ENCODE results near the gene MST1. TPM values are rescaled to one million over a fixed set of nuclear protein-coding genes. Genes with fewer than 3 reads are reported as not detected.
A peak's percentile ranks its signal among the peaks of the same experiment; 100 is the strongest.

The MST1 gene
- total and polyA plus RNA-seq, 9 of the 15 experiments (the other 6 are each of a cell fraction or from before 2014, with no cell fraction given), result 0.08 to 1.8 (median 0.40) TPM

- TF ChIP-seq YY1 (IDR thresholded peaks at IDR 0.05; ENCODE audit: borderline replicate concordance in 1 of 3, control insufficient read depth in 1 of 3, extremely low read depth in 1 of 3, insufficient read depth in 3 of 3, insufficient read length in 1 of 3, insufficient replicate concordance in 2 of 3, low read depth in 1 of 3, low read length in 2 of 3) (peak in 1 of 3 experiments; percentile 4), POLR2H (tag; IDR thresholded peaks at IDR 0.05; ENCODE audit: low read depth) (peak; percentile 77), TBP (optimal IDR thresholded peaks at IDR 0.05; ENCODE audit: low read depth, low read length) (peak; percentile 6), ZNF224 (CRISPR knock-in tag; IDR thresholded peaks at IDR 0.05) (0 out of 2 replicates have a peak, but pooled peaks have one; percentile 56), MTA3 (IDR thresholded peaks at IDR 0.05; ENCODE audit: borderline replicate concordance) (peak; percentile 34; the same call in 1 of the 2 replicates), TSC22D4 (tag; IDR thresholded peaks at IDR 0.05) (no peak), STAT5A (IDR thresholded peaks at IDR 0.05; ENCODE audit: borderline replicate concordance, low read length) (peak; percentile 59), ZBTB2 (IDR thresholded peaks at IDR 0.05) (peak; percentile 94), ZNF717 (CRISPR knock-in tag; IDR thresholded peaks at IDR 0.05) (no peak), NR1H2 (CRISPR knock-in tag; IDR thresholded peaks at IDR 0.05) (no peak), SAP30 (IDR thresholded peaks at IDR 0.05; ENCODE audit: borderline replicate concordance, insufficient read depth, low read depth, low read length, poor library complexity, severe bottlenecking) (peak; percentile 49), MTA1 (IDR thresholded peaks at IDR 0.05; ENCODE audit: borderline replicate concordance) (peak; percentile 96), ZBTB12 (CRISPR knock-in tag; IDR thresholded peaks at IDR 0.05) (peak; percentile 91), ZNF639 (CRISPR knock-in tag; conservative IDR thresholded peaks at IDR 0.05 in 1 of 2, IDR thresholded peaks at IDR 0.05 in 1 of 2) (0 out of 4 replicates have a peak, but pooled peaks of 1 of the 2 experiments have one; percentile 33), NRF1 (conservative IDR thresholded peaks at IDR 0.05 in 1 of 2, IDR thresholded peaks at IDR 0.05 in 1 of 2) (peak; percentile 77), NKRF (IDR thresholded peaks at IDR 0.05; ENCODE audit: borderline replicate concordance) (peak; percentile 55; the same call in 1 of the 2 replicates), ZNF280A (IDR thresholded peaks at IDR 0.05; ENCODE audit: low read depth, partially characterized antibody) (no peak)
Observed at GRCh38 chr3:49723628-49724551, 34.6 kb upstream of the MST1 start, which contains the start of gene GMPPB (continued).
